DOHH2 (cell line): ENCODE data around the gene PPFIA3.

Experiments
- CTCF ChIP-seq: fragments of 200-600 bp; sonication (generic); IDR thresholded peaks from one replicate; pipeline ENCODE4 v1.5.1; 2014; ENCODE audit warnings: antibody characterized with exemption, mild to moderate bottlenecking, low read depth, low read length; ENCODE audit not compliant: poor library complexity, severe bottlenecking
- EZH2phosphoT487 ChIP-seq: fragments of 200-600 bp; sonication (generic); IDR thresholded peaks from 2 replicates; pipeline ENCODE4 v1.6.1; 2017; ENCODE audit warnings: borderline replicate concordance, mild to moderate bottlenecking, antibody characterized with exemption, low read length, moderate library complexity, mixed read lengths

- TF ChIP-seq CTCF (no peak), EZH2phosphoT487 (no peak)
Measured at GRCh38 chr19:49160450-49161189, 41.3 kb downstream of the PPFIA3 start.
